Transverse colon (tissue), 4 donors: ENCODE data around the gene NLGN1. TPM values are rescaled to one million over a fixed set of nuclear protein-coding genes. Genes with fewer than 3 reads are reported as not detected.

Experiments used
- DNase-seq: peaks from one replicate; pipeline ENCODE4 v3.0.0-alpha.2; 2019
- H3K27ac ChIP-seq, 4 donors: fragments of 200-600 bp; sonication (generic); 2 replicates each; pipeline ENCODE4 v1.5.1; 2016 to 2018; ENCODE audit warnings: inconsistent platforms in 4 of 4
- H3K27me3 ChIP-seq: fragments of 200-600 bp; sonication (generic); 2 replicates; pipeline ENCODE4 v1.5.1; 2017; ENCODE audit warnings: inconsistent platforms
- H3K36me3 ChIP-seq, 4 donors: fragments of 200-600 bp; sonication (generic); 2 replicates each; pipeline ENCODE4 v1.5.1; 2017 to 2019; ENCODE audit warnings: inconsistent platforms in 4 of 4
- H3K4me1 ChIP-seq, 4 donors: fragments of 200-600 bp; sonication (generic); 2 replicates each; pipeline ENCODE4 v1.5.1; 2017 to 2020; ENCODE audit warnings: inconsistent platforms in 4 of 4
- H3K4me3 ChIP-seq, 4 donors: fragments of 200-600 bp; sonication (generic); 1 replicate in 1 of 4; 2 replicates in 3 of 4; pipeline versions ENCODE4 v1.5.1 to v1.6.1; 2017 to 2019; ENCODE audit warnings: inconsistent platforms in 4 of 4
- H3K9me3 ChIP-seq, 2 donors: fragments of 200-600 bp; sonication (generic); 2 replicates each; pipeline ENCODE4 v1.5.1; 2017 to 2019; ENCODE audit warnings: inconsistent platforms in 2 of 2
- CTCF ChIP-seq, 5 experiments: fragments of 200-600 bp in 3 of 5; fragments of 450-650 bp in 2 of 5; sonication (generic) in 3 of 5; IDR thresholded peaks; 1 replicate in 2 of 5; 2 replicates in 3 of 5; pipeline ENCODE4 v1.5.1; 2016 to 2017; ENCODE audit warnings: antibody characterized with exemption in 5 of 5, inconsistent platforms in 3 of 5, mild to moderate bottlenecking in 2 of 5, moderate library complexity in 1 of 5
- EP300 ChIP-seq: sonication (generic); formaldehyde crosslinking; IDR thresholded peaks from one replicate; pipeline ENCODE4 v1.6.1; 2017; ENCODE audit warnings: antibody characterized with exemption, low read depth
- POLR2A ChIP-seq: fragments of 450-650 bp; IDR thresholded peaks from one replicate; pipeline ENCODE4 v1.6.1; 2016; ENCODE audit warnings: antibody characterized with exemption, mild to moderate bottlenecking, moderate library complexity
- POLR2AphosphoS5 ChIP-seq, 3 donors: sonication (generic); formaldehyde crosslinking; IDR thresholded peaks; one replicate each; pipeline ENCODE4 v1.6.1; 2016; ENCODE audit warnings: antibody characterized with exemption in 3 of 3
- WGBS, 2 donors: methylation state at CpG; one replicate each; pipeline ENCODE4 v1.1.5; 2018; ENCODE audit warnings: low coverage in 1 of 2; 5-methylcytosine and 5-hydroxymethylcytosine counted together
- in situ Hi-C, 4 donors: fragments of 200-750 bp; cut with MboI; loops; one replicate each; pipeline versions ENCODE4 v1.15.0 to v1.15.1; 2017; ENCODE audit warnings: low sequenced_read_pairs in 3 of 4, low pct_ligation_motif_present in 1 of 4, low pct_unique_long_range_greater_than_20kb in 1 of 4
- intact Hi-C: fragments of 100-400 bp; cut with DNase I; formaldehyde crosslinking; loops from one replicate; pipeline ENCODE4 v1.15.1; 2023; ENCODE audit warnings: low total_unique reads
- total RNA-seq, 4 donors: library from RNA; depleted of rRNA; stranded (reverse); fragments of >200 nt; gene quantifications; one replicate each; pipeline ENCODE4 v1.1.0, GENCODE V29; 2016

Gene NLGN1
- total RNA-seq, 4 donors from 2014 or later: 0.40 to 5.2 (median 1.9) TPM; not detected in 1

GRCh38 chr3:173943264-173943663 lies 545.7 kb downstream of the NLGN1 start:
- 61 to 80% methylated on average over 1 to 3 of the region's 3 CpGs for WGBS, 2 donors
- no peak overlapping the region for H3K27ac ChIP-seq
- H3K27me3 ChIP-seq: no peaks in the 10 kb centered on the region
- in situ Hi-C loops: no loop called here
- H3K36me3 ChIP-seq: no peaks in the 10 kb centered on the region
- DNase-seq: no peak
- TF ChIP-seq CTCF (IDR thresholded peaks at IDR 0.05) (no peak), POLR2AphosphoS5 (IDR thresholded peaks at IDR 0.05) (no peak), EP300 (no peak), POLR2A (no peak)
- no peak overlapping the region for H3K4me3 ChIP-seq
- no peaks in the 10 kb centered on the region for H3K9me3 ChIP-seq
- intact Hi-C loops: no loop called here
- H3K4me1 ChIP-seq: no peaks in the 10 kb centered on the region

- in situ Hi-C loops (no loop called here), intact Hi-C loops (no loop called here)
- 71 to 80% methylated on average over 1 of the region's 1 CpG for WGBS, 2 donors
- no peak for DNase-seq
- Histone ChIP-seq H3K27me3 (no peaks in the 10 kb centered on the region), H3K4me3 (no peak overlapping the region), H3K4me1 (no peaks in the 10 kb centered on the region), H3K36me3 (no peaks in the 10 kb centered on the region), H3K27ac (no peak overlapping the region), H3K9me3 (no peaks in the 10 kb centered on the region)
- no peak for TF ChIP-seq POLR2AphosphoS5 (IDR thresholded peaks at IDR 0.05)
- no peak for TF ChIP-seq POLR2A
- TF ChIP-seq CTCF (IDR thresholded peaks at IDR 0.05): no peak
- no peak for TF ChIP-seq EP300
Measured at GRCh38 chr3:173945170-173945569, 547.6 kb downstream of the NLGN1 start.

- intact Hi-C loops (no loop called here), in situ Hi-C loops (no loop called here)
- no peaks in the 10 kb centered on the region for H3K9me3 ChIP-seq
- DNase-seq: no peak
- H3K27ac ChIP-seq: no peak overlapping the region
- no peak for TF ChIP-seq EP300
- no peak for TF ChIP-seq CTCF (IDR thresholded peaks at IDR 0.05)
- TF ChIP-seq POLR2AphosphoS5 (IDR thresholded peaks at IDR 0.05): no peak
- no peak for TF ChIP-seq POLR2A
- H3K4me1 ChIP-seq: no peaks in the 10 kb centered on the region
- H3K36me3 ChIP-seq: no peaks in the 10 kb centered on the region
- H3K4me3 ChIP-seq: no peak overlapping the region
- WGBS, 2 donors: 67 to 77% methylated on average over 1 of the region's 1 CpG
- H3K27me3 ChIP-seq: no peaks in the 10 kb centered on the region
Measured at GRCh38 chr3:173945806-173946205, 548.3 kb downstream of the NLGN1 start.

GRCh38 chr3:173954647-173955046 lies 557.1 kb downstream of the NLGN1 start:
- TF ChIP-seq EP300: no peak
- no peak for TF ChIP-seq POLR2AphosphoS5 (IDR thresholded peaks at IDR 0.05)
- no peak for TF ChIP-seq POLR2A
- no peak for TF ChIP-seq CTCF (IDR thresholded peaks at IDR 0.05)
- WGBS, 2 donors: 62 to 84% methylated on average over 2 of the region's 2 CpGs
- no peaks in the 10 kb centered on the region for H3K27me3 ChIP-seq
- no peak overlapping the region for H3K27ac ChIP-seq
- intact Hi-C loops (no loop called here), in situ Hi-C loops (no loop called here)
- no peaks in the 10 kb centered on the region for H3K4me1 ChIP-seq
- no peak for DNase-seq
- no peak overlapping the region for H3K4me3 ChIP-seq
- no peaks in the 10 kb centered on the region for H3K36me3 ChIP-seq
- H3K9me3 ChIP-seq: no peaks in the 10 kb centered on the region
